Measurements from ENCODE around the gene ETV6.

ETV6 gene

DNA sequence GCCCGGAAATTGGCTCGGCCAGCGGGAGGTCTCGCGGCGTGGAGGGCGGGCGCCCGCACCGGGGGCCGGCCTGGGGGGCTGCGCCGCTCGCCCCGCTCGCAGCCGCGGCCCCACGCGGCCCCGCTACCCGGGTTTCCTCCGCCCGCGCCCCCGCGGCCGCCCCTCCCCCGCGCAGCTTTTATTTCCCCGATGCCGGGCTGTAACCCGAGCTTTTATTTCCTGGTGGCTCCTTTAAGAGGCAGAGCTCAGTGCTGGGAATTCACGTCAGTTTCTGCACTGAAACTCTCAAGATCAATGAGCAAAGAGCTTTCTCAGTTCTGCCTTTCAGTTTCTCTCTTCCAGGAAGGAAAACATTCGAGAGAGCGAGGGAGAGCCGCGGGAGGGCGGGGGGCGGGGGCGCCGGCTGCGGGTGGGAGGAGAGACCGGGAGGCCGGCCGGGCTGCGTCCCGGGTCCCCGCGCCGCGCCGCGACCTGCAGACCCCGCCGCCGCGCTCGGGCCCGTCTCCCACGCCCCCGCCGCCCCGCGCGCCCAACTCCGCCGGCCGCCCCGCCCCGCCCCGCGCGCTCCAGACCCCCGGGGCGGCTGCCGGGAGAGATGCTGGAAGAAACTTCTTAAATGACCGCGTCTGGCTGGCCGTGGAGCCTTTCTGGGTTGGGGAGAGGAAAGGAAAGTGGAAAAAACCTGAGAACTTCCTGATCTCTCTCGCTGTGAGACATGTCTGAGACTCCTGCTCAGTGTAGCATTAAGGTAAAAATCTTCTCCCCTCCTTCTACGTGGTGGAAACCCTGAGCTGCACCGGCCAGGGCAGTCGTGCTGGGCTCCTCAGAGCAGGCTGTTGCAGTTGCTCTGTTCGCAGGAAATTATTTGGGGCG lies at the start of gene ETV6:
Gene ETV6 (plus strand): TSS at position 262 of the 873 bp plus-strand sequence. CDS start 454 bp downstream, at position 716.
- in situ Hi-C loops (cut with HindIII; ENCODE audit: low sequenced_read_pairs): no loop called here
- peak within 1 kb of the TSS; percentile 90 for H3K4me3 ChIP-seq (ENCODE audit: low read depth, low read length)
- TF ChIP-seq, protein P1, sequence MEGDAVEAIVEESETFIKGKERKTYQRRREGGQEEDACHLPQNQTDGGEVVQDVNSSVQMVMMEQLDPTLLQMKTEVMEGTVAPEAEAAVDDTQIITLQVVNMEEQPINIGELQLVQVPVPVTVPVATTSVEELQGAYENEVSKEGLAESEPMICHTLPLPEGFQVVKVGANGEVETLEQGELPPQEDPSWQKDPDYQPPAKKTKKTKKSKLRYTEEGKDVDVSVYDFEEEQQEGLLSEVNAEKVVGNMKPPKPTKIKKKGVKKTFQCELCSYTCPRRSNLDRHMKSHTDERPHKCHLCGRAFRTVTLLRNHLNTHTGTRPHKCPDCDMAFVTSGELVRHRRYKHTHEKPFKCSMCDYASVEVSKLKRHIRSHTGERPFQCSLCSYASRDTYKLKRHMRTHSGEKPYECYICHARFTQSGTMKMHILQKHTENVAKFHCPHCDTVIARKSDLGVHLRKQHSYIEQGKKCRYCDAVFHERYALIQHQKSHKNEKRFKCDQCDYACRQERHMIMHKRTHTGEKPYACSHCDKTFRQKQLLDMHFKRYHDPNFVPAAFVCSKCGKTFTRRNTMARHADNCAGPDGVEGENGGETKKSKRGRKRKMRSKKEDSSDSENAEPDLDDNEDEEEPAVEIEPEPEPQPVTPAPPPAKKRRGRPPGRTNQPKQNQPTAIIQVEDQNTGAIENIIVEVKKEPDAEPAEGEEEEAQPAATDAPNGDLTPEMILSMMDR (IDR thresholded peaks at IDR 0.05; ENCODE audit: low read depth, low read length, missing control alignments): no peak
- peak; percentile 81 for DNase-seq (ENCODE audit: low read depth)

- TF ChIP-seq, protein P1 (IDR thresholded peaks at IDR 0.05; ENCODE audit: low read depth, low read length, missing control alignments): no peak
- no peak for DNase-seq (ENCODE audit: low read depth)
- in situ Hi-C loops (cut with HindIII; ENCODE audit: low sequenced_read_pairs): no loop called here
- H3K4me3 ChIP-seq (ENCODE audit: low read depth, low read length): no peak overlapping the region
Measured at GRCh38 chr12:11600199-11600598, 49.3 kb upstream of the ETV6 start.

DNA sequence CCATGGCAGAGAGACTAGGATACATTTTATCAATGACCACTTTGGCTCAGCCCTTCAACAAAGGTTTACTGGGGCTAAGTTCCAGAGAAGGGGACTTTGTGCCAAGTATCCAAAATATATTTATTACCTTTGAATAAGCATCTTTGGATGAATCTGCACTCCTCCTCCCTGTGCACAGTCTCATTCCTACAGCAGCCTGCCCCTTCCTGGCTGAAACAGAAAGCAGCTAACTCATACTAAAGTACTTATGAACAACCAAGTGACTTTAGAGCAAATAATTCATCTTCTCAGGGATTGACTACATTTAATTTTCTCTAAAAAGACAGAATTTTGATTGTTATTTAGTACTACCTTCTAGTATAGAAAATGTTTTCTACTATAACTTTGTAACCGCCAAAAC lies 47.8 kb upstream of the ETV6 start:
- H3K4me3 ChIP-seq (ENCODE audit: low read depth, low read length): no peak overlapping the region
- TF ChIP-seq, protein P1 (IDR thresholded peaks at IDR 0.05; ENCODE audit: low read depth, low read length, missing control alignments): no peak
- DNase-seq (ENCODE audit: low read depth): no peak
- in situ Hi-C loops (cut with HindIII; ENCODE audit: low sequenced_read_pairs): no loop called here

DNA sequence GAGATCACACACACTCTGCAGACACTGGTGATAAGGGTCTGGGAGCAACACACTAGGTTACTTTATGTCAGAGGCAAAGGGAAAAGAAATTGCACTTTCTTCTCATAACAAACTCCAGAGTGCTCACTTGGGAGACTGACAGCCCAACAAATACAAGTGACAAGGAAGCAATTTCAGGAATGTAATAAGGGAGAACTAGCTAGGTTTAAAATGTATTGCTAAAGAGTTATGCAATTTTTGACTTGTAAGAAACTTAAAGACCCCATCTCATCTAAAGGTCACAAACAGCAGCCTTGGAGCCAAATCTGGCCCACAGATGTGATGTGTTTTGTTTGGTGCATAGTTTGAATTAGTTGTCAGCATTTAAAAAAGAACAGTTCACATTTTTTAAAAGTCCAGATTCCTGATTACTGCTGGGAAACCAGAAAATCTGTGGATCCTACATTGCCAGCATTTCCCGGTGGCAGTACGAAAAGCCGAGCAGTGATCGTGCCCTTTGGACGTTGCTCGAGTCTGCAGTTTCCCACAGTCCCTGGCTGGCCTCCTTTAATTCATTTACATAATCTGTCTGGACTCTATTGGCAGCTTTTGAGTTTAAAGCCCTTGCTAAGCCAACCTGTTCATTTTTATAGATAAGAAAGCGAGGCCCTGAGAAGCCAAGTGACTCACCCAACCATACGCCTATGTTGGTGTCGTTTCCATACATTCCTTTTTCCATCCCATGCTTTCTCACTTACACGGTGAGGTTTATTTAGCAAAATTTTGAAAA lies 42.0 kb upstream of the ETV6 start:
- in situ Hi-C loops (cut with HindIII; ENCODE audit: low sequenced_read_pairs): no loop called here
- TF ChIP-seq, protein P1 (IDR thresholded peaks at IDR 0.05; ENCODE audit: low read depth, low read length, missing control alignments): no peak
- H3K4me3 ChIP-seq (ENCODE audit: low read depth, low read length): no peak overlapping the region
- DNase-seq (ENCODE audit: low read depth): peak; percentile 22

DNA sequence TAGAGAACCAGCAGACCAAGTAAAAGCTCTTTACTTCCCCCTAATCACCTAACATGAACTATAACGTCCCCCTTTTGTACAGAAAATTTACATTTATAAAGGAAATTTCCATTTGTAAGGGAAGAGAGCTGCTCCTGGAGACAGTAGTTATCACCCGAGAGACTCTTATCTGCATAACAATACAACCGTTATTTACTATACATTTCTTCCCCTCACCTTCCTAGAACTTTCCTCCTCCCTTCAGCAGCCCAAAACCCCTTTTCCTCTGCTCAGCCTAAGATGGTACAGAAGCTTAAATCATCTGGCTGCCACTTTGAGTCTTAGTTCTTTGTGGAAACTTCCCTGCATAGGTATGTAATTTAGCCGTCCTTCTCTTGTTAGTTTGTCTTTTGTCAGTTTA lies 40.4 kb upstream of the ETV6 start:
- H3K4me3 ChIP-seq (ENCODE audit: low read depth, low read length): no peak overlapping the region
- in situ Hi-C loops (cut with HindIII; ENCODE audit: low sequenced_read_pairs): no loop called here
- no peak for DNase-seq (ENCODE audit: low read depth)
- TF ChIP-seq, protein P1 (IDR thresholded peaks at IDR 0.05; ENCODE audit: low read depth, low read length, missing control alignments): no peak

DNA sequence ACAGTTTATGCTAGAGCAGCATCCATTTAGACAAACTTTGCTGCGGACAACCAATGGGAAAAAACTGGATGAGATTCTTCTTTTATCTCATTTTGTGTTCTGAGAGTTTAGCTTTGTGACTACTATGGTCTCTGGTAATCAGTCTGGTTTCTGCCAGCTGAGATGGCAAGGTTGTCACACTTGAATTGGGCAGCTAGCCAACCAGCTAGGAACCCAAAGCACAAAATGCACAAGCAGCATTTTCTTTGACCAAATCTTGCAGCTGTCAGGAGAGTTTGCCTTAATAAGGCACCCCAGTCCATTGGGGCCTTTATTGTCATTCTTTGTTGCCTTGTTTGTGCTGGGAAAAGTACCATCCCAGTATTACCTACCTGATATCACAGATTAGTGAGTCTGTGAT lies 34.0 kb upstream of the ETV6 start:
- no peak for DNase-seq (ENCODE audit: low read depth)
- TF ChIP-seq, protein P1 (IDR thresholded peaks at IDR 0.05; ENCODE audit: low read depth, low read length, missing control alignments): no peak
- in situ Hi-C loops (cut with HindIII; ENCODE audit: low sequenced_read_pairs): no loop called here
- H3K4me3 ChIP-seq (ENCODE audit: low read depth, low read length): no peak overlapping the region

Measured in astrocyte of the cerebellum (primary cell).